Loucy (cell line): Measurements from ENCODE around the gene TIMM10.

Source experiments
- EZH2phosphoT487 ChIP-seq: fragments of 200-600 bp; IDR thresholded peaks from 2 replicates; pipeline ENCODE4 v1.6.1; 2018; ENCODE audit warnings: antibody characterized with exemption, mild to moderate bottlenecking, moderate library complexity, borderline replicate concordance
- TF ChIP-seq, protein P1 (sequence below): fragments of 200-600 bp; sonication (generic); conservative IDR thresholded peaks from 2 replicates; pipeline ENCODE4 v1.5.1; 2014; ENCODE audit warnings: mild to moderate bottlenecking, antibody characterized with exemption, low read length

DNA sequence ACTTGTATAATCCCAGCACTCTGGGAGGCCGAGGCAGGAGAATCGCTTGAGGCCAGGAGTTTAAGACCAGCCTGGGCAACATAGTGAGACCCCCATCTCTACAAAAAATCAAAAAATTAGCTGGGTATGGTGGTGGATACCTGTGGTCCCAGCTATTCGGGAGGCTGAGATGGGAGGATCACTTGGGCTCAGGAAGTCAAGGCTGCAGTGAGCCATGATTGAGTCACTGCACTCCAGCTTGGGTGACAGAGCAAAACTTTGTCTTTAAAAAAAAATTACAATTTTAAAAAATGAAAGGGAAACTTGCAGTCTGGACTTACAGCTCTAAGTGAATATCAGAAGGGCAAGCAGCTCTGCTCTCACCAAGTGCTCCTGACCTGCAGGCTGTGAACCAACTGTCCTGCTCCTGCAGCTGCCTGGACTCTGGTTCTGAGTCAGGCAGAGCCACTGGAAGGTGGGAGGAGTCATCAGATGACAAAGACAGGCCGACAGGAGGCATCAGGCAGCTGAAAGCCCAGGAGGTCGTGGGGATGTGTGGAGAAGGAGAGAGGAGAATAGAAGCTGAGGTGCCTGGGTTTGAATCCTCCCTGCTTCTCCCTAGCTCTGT lies 16.4 kb upstream of the TIMM10 start:
- TF ChIP-seq, protein P1, sequence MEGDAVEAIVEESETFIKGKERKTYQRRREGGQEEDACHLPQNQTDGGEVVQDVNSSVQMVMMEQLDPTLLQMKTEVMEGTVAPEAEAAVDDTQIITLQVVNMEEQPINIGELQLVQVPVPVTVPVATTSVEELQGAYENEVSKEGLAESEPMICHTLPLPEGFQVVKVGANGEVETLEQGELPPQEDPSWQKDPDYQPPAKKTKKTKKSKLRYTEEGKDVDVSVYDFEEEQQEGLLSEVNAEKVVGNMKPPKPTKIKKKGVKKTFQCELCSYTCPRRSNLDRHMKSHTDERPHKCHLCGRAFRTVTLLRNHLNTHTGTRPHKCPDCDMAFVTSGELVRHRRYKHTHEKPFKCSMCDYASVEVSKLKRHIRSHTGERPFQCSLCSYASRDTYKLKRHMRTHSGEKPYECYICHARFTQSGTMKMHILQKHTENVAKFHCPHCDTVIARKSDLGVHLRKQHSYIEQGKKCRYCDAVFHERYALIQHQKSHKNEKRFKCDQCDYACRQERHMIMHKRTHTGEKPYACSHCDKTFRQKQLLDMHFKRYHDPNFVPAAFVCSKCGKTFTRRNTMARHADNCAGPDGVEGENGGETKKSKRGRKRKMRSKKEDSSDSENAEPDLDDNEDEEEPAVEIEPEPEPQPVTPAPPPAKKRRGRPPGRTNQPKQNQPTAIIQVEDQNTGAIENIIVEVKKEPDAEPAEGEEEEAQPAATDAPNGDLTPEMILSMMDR, result no peak
- no peak for TF ChIP-seq EZH2phosphoT487
